ENCODE results near the gene CISD3.

The CISD3 gene

DNA sequence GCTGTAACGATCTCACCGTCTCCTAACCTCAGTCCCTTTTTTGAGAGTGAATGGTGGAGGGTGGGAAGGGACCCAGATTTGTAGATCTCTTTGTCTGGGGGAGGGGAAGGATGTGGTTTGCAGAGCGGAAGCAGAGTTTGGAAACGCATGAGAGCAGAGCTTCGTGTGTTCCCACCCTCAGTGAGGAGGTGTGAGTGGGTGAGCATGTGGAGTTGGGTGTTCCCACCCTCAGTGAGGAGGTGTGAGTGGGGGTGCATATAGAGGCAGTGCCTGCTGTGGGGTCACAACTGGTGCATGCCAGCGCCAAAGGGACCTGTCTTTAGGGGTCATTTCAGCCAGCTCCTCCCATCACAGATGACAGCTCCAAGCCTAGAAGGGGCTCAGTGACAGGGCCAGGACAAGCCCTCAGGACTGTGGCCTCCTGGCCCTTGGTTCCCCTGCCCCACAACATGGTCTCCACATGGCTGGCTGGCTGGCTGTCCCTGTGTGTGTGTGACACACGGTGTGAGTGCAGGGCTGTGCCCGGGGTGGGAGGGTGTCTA lies 1.8 kb upstream of the CISD3 start:
- peak; percentile 44 for DNase-seq

DNA sequence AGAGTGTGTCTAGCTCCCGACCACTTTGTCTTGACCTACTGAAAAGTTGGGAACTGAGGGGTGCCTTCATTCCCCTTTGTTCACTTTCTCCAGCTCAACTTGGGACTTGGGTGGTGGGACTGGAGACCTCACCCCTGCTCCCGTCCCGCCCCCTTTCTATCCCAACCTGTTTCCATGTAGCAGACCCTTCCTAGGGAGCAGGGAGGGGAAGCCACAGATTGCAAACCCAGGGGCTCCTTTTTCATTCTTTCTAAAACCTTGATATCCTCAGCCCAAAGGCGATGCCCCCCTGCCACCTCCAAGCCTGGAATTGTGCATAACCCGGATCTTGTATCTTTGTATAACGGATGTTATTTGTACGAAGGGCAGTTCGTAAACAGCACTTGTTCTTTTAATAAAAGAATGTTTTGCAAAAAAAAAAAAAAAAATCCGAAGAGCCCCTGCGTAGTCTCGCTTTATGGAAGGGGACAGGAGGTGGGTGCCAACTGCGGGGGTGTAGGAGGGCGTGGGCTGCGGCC lies 714 bp upstream of the CISD3 start:
- DNase-seq: no peak

DNA sequence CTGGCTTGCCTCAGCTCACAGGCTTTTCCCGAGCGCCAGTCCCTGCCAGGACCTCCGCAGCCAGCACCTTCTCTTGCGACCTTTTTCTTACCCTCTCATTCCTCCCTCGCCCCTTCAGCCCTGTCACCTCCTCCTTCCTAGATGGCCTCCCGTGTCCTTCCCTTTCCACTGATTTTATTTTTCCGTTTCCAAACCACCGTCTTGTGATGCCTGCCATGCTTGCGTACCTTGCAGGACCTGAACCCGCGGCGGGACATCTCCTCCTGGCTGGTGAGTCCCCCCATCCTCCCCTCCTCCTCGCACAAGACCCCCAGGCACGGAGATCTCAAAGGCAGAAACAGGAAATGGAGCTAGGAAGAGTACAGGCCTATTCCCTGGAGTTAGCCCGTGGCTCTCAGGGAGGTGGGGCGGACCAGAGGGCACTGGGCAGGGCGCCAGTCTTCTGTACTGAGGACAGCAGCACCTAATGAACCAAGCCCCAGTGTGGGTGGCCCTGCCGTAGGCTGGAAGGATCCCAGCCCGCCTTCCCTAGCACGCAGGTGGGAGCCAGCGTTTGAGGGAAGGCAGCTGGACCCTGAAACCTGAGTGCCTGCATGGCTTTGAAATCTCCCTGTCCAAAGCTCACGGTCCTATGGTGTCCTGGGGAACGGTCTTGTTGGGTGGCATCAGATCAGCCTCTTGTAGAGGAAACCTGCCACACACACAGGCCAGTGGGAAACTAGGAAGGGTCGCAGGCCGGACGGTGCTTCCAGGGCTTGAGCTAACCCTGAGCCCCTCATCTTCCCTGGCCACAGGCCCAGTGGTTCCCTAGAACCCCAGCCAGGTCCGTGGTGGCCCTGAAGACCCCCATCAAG lies 612 bp downstream of the CISD3 start:
- DNase-seq: no peak

DNA sequence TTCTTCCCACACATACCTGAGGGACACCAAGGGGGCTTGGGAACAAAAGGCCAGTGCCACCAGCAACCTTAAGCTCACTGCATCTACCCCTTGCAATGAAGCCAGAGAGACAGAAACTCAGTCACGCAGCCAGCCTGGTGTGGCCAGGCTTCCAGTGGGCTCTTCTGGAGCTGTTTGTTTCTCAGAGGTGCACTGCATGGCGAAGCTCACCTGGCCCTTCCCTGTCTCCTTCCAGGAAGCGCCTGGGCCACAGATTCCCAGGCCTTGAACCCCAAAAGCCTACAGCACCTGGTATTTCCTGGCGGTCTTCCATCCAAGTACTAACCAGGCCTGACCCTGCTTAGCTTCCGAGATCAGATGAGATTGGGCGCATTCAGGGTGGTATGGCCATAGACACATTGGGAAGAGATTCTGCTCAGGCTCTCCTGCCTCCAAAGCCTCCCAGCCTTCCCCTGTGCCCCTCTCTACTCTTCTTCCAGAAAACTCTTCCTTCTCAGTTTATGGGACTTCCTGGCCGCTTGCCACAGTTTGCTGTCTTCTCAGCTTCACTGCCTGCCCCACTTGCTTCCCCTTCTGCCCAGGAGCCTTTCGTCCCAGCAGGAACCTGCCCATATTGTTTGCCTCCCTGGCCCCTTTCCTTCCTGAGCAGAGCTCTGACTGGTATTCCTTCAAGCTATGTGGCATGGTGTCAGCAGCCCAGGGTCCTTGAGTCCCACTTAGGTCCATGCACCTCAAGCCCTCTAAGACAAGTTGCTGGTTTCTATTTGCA lies 1.6 kb downstream of the CISD3 start:
- no peak for DNase-seq

DNA sequence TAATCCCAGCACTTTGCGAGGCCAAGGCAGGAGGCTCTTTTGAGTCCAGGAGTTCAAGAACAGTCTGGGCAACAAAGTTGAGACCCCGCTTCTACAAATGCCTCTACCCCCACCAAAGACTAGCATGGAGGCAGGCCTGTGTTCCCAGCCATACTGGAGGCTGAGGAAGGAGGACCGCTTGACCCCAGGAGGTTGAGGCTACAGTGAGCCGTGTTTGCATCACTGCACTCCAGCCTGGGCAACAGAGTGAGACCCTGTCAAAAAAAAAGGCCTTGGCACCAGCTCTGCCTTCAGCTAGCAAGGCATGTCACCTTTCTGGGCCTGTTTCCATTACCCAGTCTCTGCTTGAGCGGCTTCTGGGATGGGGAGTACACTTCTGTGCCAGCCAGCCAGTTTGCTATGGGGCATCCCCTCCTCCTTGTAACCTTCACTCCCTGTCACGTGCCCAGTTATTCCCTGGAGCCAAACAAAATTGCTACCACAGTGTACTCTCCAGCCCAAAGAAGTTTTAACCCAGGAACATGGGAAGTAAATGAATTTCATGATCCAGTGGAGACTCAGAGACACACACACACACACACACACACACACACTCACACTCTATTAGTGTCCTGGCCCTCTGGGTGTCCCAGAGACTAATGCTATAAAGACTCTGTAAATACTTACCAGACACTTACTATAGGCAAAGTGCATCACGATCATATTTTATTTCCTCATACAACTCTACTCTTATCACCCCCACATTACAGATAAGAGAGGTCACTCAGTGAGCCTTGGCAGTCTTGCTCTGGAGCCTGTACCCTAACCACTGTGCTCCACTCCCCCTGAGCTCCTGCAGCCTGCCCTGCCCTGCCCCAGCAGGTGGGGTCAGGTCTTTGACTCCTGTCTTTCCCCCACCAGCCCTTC lies 2.5 kb downstream of the CISD3 start:
- no peak for DNase-seq

DNA sequence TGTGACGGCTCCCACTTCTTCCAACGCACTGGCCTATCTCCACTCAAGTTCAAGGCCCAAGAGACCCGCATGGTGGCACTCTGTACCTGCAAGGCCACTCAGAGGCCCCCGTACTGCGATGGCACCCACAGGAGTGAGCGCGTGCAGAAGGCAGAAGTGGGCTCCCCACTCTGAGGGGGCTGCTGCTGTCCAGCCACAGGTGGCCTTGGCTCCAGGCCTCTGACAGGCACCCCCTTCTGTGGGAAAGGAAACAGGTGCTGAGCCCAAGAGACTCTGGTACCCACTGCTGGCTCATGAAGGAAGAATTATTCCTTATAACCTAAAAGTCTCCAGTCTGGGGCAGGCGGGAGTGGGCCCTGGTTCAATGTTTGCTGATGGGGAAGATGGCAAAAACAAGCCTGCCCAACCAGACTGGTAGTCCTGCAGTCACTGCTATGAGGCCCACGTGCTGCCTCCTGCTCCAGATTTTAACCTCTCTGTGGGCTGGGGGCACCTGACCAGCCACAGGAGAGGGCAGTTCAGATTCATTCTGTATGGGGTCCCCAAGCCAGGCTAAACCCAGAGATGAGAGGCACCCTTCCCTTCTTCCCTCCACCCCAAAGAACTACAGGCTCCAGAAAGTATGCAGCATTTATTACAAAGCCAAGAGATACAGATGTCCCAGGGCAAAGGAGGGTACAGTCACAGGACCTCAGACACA lies 3.3 kb downstream of the CISD3 start:
- DNase-seq: no peak

DNA sequence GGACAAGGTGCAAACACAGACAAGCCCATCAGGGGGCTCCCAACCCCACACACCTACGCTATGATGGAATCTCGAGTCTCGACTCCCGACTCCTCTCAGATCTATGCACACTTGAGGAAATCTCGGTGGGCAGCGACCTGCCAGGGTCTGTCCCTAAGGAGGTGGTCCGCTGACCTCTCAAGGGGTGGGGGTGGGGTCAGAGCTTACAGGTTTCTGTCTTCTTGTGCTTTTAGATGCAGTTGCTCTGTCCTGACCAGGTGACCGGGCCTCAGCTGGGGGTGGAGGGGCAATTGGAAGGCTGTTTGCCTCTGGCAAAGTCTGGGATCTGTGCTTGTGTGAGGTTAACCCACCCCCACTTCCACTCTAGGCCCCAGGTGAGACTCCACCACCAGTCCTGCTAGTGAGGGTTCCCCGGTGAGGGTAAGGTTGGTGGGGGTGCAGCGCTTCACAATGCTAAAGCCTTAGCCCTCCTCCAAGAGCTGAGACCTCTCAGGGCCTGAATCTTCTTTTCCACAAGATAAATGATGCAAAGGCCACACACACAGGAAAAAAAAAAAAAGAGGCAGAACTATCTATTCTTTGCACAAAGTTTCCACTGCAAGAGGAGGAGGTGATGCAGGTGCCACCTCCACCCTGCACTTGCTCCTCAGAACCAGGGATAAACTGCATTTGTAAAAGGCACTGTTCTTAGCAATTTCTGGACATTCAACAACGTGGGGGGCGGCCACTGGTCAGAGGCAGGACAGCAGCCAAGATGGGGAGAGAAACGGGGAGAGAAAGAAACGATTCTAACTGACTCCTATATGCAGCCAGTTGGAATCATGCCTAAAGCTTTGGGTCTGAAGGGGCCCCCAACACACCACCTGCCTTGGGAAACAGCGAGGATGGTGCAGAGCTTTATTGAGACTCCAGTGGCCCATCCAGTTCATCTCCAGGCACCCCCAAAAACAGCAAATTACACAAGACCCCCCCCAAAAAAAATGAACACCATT lies 4.1 kb downstream of the CISD3 start:
- no peak for DNase-seq

DNA sequence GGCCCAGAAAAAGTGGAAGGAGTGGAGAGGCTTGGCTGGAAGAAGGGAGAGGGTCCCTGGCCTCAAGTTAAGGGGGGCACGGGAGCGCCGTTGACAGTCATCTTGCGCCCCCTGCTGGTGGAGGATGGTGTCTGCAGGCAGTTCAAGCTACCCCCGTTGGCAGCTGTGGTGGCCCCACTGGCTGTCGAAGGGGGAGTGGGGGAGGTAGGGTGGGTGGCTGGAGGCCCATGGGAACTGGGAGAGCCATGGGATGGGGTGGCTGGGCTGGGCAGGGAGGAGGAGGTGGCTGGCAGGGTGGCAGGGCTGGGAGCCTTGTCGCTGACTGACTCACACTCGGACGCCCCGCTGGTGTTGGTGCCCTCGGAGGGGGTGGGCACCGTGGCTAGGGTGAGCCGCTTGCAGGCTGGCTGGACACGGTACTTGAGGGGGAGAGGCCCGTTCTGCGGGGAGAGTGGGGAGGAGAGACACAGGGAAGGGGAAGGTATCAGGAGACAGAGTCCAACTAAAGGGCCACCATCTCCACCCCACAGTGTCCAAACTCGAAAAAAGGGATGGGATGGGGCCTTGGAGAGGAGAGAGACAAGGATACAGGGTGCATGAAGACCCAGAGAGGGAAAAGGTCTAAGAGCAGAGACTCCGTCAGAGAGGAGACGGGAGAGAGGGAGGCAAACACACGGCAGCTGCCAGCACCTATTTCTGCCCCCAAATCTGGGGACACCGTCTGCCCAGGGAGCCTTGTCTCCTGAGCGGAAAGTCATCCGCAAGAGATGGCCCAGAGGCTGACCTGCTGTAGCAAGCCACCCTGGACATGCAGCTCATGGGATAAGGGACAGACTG lies 5.2 kb downstream of the CISD3 start:
- DNase-seq: peak; percentile 76

DNA sequence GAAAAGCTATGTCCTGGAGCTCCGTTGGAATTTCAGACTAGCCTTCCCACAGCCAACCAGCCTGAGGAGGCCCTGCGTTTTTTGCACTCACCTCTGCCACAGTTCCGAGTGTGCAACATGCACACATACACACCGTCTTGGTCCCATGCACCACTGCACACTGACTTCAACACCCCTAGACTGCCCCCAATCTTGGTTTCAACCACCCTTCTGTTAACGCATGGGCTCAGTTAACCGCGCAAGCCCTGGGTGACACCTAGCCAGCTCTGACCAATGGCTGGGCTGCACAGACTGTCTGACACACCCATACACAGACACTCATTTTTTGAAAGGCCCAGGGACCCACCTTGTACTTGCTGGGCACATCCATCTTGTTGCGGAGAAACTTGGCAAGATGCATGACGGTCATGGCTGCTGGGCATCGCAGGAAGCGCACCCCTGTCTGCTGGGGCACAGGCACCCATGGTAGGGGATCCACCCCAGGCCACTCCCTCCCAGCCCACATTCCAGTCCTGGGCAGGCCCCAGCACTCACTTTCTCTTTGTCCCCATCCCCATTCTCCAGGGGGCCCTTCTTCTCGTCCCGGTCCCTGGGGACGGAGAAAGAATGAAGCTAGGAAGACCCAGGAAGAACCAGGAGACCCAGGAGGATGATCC lies 8.0 kb downstream of the CISD3 start:
- DNase-seq: no peak

DNA sequence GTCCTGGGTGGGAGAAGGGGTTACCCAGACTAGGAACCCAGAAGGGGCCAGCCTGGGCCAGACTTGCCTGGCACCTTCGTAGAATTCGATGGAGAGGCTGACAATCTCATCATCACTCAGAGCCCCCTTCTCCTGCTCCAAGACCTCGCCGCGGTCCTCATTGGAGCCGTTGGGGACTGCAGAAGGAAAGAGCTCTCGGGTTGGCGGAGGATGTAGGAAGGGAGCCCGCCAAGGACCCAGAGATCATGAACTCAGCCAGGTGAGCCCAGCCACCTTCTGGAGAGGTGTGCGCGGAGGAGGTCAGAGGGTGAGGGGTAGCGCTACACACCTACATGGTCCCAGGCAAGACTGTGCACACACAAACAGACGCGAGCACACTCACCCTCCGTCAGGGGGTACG lies 8.5 kb downstream of the CISD3 start:
- DNase-seq: no peak

DNA sequence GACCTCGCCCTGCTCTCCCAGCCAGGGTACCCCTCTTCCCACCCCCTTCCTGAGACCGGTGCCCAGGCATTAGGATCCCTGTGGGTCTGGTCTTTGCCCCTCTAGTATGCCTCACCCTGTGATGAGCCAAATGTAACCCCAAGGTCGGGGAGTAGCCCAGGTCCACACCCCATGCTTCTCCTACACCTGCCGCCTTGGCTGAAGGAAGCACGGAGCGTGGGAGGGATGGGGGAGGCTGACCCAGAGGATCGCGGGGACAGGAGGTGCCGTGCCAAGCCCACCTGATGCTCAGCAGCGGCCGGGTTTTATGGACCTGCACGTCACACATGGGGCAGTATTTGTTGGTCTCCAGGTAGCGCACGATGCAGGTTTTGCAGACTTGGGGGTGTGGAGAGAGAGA lies 9.2 kb downstream of the CISD3 start:
- no peak for DNase-seq

DNA sequence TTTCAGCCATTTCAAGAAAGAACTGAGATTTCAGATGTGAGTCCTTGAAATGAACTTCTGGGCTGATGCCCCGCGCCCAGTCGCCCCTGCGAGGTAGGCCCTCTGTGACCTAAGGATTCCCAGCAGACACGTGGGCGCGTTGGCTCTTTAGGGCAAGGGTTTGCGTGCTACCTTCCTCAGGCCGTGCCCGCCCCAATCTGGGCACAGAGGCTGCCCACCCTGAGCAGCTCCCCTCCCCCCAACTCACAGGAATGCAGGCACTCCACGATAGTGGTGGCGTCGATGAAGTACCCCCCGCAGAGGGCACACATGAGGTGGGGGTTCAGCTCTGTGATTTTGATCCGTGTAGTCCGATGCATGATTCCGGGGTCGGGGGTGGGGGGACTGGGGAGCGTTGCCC lies 9.9 kb downstream of the CISD3 start:
- DNase-seq: no peak

DNA sequence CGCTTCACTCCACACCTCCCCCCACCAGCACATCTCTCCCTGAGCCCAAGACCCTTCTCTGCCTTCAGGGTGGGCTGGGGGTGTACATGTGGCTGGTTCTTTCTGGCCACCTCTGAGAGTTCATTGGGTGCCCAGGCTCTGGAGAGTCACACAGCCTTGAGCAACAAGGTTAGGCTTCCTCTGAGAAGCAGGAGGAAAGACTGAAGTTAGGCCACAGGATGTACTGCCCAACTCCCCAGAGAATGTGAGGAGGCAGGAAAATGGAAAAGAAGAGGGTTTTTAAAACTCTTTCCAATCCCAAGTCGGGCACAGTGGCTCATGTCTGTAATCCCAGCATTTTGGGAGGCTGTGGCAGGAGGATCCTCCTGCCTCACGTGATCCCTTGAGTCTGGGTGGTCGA lies 10.7 kb downstream of the CISD3 start:
- DNase-seq: no peak

DNA sequence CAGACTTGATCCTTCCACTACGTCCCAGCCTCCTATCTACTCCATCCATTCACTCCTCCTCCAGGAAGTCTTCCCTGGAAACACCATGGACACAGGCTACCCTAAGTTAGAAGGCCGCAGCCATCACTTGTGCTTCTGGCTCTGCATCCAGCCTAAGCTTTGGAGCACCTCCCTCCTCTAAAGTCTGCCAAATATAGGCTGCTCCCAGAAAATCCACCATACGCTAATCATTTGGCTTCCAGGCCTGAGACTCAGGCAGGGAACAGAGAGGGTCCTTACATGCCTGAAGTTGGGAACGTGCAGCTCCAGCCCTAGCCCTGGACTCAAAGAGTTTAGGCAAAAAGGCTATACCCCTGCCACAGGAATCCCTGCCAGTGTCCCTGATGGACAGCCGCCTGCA lies 11.3 kb downstream of the CISD3 start:
- DNase-seq: no peak

DNA sequence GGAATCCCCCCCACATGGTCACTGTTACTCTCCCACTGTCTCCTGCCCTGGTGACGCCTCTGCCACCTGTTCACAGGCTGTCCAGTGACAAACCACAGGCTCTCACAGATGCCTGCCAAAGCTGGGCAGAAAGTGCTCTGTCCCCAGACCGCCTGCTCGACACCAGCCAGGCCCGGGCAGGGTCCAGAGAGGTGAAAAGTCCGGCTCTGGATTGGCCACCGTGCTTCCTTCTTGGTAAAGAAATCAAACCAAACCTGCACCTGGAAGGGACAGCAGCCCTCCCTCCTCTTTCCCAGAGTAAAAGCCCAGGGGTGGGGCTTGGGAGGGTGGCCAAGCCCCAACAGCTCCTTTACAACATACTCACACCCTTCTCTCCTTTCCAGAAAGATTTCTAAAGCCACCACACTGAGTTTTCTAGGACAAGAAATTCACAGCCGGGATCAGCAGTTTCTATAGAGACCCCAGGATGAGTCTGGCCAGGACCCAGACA lies 11.8 kb downstream of the CISD3 start:
- no peak for DNase-seq

DNA sequence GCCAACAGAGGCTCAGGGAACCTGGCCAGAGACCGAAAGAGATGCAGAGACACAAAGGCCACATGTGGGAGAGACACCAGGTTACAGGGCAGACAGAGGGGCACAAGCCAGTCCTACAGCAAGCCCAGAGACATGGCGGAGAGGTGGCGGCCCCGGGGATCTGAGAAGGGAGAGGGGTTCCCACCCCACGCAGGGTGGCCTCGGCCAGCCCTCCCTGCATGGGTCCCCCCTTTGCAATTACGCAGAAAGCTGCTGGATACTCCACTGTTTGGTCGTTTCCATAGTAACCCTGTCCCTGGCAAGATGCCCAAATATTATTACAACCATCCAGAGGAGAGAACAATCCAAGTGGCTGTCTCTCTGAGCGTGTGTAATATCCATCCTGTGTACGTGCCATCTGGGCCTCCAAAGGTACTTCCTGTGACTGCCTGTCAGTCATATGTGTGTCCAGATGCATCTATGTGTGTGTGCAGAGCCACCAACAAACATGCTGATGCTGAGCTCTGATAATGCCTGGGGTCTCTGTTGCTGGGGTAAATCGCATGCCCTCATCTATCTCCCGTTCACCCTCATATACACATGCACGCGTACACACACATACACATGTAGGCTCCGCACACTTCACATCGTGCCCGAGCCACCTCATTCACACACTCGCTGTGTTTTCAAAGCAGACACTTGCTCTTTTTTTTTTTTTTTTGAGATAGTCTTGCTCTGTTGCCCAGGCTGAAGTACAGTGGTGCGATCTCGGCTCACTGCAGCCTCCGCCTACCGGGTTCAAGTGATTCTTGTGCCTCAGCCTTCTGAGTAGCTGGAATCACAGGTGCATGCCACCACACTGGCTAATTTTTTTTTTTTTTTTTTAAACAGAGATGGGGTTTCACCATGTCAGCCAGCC lies 12.5 kb downstream of the CISD3 start:
- no peak for DNase-seq

DNA sequence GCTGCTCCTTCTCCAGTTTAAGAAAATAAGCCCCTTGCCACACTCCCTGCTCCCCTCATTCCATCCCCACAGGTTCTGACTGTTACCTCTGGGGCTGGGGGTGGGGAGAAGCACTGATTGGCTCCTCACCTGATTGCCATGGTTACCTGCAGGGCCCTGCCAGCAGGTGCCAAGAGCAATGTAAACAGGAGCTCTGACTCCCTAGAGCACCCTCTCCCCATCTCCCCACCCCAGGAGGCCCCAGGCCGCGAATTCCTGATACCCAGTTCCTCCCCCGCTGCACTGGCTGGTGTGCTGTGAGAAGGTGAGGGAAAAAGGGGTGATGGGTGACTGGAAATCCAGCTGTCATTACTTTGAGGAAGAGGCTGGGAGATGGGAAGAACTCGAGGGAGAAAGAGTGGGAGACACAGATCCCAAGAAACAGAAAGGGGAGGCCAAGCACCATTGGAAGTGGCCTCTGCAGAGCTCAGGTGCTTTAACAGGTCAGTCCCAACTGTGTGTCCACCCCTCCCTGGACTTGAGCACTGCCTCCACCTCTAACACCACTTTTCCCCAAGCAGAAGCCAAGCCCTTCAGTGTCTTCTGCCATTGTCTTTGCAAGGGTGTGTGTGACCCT lies 13.5 kb downstream of the CISD3 start:
- DNase-seq: no peak

All from effector CD8-positive, alpha-beta T cell (primary cell).